ENCODE results near the gene CAB39.

The CAB39 gene

DNA sequence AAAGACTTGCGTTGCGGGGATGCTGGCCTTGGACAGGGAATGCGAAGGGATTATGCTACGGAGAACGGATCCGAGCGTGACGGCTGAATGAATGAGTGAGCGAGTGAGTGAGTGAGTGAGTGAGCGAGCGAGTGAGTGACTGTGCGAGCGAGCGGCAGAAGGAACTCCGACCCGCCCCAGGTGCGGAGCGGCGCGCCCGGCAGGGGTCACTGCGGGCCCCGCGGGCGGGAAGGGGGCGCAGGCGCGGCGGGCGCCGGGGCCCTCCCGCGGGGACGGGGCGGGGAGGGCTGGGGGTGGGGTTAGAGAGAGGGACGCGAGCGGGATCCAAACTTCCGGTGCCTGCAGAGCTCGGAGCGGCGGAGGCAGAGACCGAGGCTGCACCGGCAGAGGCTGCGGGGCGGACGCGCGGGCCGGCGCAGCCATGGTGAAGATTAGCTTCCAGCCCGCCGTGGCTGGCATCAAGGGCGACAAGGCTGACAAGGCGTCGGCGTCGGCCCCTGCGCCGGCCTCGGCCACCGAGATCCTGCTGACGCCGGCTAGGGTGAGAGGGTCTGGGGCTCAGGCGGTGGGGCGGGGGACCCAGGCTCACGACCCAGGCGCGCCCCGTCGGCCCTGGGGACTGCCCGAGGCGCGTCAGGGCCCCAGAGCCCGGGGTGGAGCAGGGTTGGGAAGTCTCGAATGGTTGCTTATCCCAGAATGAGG lies 152.1 kb downstream of the CAB39 start, which contains the start of gene ITM2C:
ITM2C (plus strand) TSS at position 338 of the 702 bp plus-strand sequence; CDS start at position 422, 84 bp downstream.
- DNase-seq: no peak

DNA sequence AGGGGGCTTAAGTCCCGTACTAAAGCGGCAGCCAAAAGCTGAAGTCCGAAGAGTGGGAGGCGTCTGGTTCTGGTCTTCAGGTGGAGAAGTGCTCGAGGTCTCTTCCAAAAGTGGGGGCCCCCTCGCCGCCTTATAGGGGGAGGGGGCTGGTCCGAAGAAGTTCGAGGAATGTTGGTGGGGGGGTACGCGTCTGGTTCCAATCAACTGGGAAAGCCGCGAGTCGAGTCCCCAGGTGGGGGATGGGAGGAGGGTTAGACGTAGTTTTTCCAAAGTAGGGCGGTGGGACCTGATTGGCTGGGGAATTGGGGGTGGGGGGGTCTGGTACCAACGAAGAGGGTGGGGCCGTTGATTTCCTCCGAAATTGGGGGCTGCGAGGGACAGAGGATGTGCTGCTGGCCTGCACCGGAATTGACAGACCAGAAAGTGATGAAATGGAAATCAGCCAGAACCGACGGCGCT lies 152.7 kb downstream of the CAB39 start:
- no peak for DNase-seq

DNA sequence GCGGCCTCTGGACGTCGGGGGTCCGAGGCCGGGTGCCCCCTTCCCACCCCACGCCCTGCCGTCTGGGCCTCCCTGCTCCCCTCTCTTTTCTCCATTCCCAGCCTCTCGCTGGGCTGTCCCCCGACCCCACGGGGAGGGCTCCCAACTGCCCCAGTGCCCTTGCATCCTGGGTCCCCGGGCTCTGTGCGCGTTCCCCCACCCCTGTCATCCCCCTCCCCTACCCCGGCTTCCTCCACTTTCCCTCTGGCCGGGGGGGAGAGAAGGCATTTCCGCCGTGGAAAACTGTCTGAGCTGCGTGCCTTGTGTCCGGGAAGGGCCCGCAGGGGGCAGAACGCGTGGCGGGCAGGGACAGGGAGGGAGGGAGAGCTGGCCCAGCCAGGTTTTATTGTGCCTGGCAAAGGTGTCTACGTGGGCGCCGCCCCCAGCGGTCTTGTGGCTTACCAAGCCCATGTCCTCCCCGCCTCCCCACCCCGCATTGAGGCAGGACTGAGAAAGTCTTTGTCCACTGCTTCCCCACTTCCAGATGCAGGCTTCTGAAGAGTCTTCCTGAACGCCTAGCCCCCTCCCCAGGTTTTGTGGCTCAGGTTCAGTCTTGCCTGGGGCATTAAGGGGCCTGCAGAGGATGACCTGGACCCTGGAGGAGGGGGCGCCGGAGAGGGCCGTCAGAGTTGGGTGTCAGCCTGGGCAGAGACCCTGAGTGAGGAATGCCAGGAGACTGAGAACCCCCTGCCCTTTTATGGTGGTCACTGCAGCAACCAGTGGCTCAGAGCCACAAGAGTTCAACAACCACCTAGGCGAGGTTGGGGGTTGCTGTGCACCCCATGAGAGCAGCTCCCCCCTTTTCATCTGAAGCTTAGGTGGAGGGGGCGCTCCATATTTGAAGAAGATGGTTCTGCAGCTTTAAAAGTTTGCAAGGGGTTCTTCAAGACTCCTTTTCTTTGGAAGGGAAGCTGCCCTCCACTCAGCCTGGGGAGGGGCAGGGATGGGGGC lies 153.4 kb downstream of the CAB39 start:
- no peak for DNase-seq

DNA sequence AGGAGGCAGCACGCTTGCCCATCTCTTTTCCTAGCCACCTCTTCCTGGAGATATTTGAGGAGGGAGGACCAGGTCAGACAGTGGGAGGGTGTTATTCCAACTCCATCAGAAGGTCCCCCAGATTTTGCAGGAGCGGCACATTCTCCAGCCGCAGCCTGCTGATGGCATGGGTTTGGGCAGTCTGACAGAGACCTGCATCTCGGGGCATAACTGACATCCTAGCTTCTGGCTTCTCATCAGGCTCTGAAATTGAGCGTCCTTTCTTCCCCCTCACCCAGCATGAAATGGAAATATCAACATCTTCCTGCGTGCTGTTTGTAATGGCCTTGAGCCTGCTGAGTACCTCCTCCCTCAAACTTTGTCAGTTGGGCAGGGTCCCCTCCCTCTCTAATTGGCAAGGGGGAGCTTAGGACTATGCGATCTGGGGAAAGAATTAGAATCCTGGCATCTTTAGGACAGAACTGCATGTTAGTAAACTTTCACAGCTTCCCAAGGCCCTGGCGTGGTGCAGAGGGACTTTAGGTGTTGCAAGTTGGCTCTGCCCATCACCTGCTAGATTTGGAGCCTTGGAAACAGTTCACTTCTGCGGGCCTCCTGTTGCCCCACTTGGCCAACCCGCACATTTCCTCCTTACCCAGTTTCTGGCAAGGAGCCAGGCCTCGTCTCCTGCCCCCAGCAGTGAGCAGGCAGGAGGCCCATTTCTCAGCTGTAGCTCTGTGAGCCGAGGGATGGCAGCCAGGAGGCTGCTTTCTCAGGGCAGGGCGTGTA lies 154.3 kb downstream of the CAB39 start:
- DNase-seq: no peak

DNA sequence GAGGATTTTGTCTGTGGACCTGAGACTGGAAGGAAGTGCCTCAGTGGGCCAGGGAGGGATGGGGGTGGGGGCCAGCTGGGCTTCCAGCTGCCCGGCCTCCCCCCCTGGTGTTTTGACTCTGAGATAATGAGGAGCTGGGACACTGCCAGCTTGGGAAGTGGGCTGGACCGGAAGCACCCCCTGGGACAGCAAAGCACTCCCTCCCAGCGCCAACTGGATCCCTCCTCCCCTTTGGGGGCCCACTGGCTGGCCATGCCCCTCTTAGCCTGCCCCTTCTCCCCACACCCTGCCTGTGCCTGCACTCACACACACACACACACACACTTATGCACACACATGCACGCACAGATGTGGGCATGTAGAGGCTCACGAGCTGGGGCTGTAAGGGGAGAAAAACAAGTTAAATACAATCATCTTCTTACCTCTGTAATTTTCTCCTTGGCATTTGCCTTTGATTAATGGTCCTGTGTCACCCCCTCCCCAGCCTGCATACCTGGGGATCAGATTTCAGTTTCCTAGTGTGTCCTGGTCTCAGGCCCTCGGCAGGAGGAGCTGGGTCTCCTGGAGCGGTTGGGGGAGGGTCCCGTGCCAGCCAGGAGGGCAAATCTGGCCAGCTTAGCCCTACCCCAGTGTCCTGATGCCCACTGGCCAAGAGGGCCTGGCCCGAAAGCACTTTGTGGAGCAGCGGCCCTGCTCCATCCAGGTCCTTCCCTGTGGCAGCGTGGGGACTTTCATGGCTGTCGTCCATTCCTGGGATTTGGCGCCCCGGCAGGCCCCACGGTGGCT lies 155.7 kb downstream of the CAB39 start:
- no peak for DNase-seq

DNA sequence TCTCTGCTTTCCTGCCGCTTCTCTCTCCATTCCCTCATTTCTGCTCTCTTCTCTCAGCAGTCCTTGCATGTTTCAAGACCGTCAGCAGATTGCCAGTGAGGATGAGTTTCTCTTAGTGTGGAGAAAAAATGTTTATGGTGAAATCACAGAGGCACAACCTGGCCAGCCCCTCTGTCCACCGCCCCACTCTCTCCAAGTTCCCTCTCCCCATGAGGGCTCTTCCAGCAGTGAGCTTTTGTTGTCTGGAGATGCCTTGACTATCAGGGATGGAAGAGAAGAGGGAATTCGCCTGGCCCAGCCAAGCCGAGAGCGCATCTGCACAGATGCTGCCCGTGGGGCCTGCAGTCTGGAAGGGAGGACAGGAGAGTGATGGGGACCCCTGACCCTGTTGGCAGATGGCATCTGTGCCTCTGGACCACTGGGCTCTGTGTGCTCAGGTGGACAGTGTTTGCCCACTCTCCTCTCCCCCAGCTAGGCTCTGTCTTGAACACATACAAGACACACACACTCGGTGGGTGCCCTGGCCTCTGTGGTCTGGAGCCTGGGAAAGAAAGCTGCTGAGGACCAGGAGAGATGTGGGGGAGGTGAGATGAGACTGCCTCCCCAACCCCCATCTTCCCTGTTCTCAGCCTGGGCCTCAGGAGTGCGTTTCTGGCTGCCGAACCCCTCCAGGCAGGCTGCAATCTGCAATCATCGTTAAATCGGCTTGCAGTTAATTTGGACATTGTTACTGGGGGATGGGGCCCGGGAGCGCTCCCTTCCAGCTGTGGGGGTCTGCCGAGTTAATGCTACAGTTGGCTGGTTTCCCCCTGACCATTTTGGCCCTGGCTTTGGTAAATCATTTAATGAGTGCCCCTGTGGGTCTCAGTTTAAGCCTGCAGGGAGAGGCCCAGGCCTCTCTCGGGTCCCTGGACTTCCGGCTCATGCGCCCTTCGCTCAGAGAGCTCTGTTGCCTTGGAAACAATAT lies 156.6 kb downstream of the CAB39 start:
- no peak for DNase-seq

DNA sequence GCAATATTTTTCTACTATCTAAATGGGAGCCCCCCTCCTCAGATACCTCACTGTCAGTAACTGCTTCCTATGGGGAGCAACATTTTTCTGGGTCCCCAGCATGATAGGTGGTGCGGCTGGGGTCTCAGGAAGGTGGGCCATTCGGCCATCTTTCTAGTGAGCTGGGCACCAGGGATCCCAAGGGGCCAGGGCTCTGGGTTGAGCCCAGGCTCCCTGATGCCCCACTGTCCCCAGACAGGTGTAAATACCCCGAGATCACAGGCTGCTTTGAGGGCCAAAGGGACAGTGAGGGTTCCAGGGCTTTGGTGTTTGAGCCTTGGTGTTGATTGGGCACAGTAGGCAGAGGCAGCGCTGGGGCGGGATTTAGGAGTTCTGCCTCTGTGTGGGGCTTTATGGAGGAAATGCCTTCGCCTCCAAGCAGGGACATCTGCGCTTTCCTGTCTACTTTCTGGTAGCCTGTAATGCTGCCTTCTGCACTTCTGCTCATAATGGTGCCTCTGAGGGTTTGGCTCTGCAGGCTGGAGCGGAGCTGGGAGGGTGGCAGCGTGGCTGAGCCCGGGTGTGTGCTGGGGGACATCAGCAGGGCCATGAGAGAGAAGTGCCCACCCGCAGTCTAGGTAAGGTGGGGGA lies 157.4 kb downstream of the CAB39 start:
- no peak for DNase-seq

All from NCI-H1092 (cell line).